Measurements from ENCODE around the gene MBL2.
A peak's percentile ranks its signal among the peaks of the same experiment; 100 is the strongest.

MBL2 gene

DNA sequence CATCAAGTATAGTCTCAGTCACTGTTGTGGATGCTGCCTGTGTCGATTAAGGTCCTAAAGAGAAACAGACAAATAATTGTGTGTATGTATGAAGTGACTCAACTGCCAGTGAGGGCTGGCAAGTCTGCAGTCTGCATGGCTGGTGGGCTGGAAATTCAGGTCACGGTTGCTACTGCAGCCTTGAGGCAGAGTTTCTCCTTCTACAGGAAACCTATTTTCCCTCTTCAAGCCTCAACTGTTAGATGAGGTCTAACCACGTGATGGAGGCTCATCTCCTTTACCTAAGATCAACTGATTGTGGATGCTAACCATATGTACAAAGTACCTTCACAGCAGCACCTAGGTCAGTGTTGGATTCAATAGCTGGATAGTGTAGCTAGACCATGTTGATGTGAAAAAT is 29.9 kb downstream of the MBL2 start:
- no peak overlapping the region for H3K27ac ChIP-seq
- in situ Hi-C loops (cut with HindIII; ENCODE audit: low pct_ligation_motif_present, low sequenced_read_pairs): no loop called here
- TF ChIP-seq, protein P1, sequence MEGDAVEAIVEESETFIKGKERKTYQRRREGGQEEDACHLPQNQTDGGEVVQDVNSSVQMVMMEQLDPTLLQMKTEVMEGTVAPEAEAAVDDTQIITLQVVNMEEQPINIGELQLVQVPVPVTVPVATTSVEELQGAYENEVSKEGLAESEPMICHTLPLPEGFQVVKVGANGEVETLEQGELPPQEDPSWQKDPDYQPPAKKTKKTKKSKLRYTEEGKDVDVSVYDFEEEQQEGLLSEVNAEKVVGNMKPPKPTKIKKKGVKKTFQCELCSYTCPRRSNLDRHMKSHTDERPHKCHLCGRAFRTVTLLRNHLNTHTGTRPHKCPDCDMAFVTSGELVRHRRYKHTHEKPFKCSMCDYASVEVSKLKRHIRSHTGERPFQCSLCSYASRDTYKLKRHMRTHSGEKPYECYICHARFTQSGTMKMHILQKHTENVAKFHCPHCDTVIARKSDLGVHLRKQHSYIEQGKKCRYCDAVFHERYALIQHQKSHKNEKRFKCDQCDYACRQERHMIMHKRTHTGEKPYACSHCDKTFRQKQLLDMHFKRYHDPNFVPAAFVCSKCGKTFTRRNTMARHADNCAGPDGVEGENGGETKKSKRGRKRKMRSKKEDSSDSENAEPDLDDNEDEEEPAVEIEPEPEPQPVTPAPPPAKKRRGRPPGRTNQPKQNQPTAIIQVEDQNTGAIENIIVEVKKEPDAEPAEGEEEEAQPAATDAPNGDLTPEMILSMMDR (IDR thresholded peaks at IDR 0.05; ENCODE audit: low read depth, low read length, missing control alignments): no peak
- H3K4me3 ChIP-seq (ENCODE audit: low read depth, low read length): no peak overlapping the region
- DNase-seq: no peak
- H3K27me3 ChIP-seq (replicated peaks): no peaks in the 10 kb centered on the region
- H3K36me3 ChIP-seq (replicated peaks): no peaks in the 10 kb centered on the region

DNA sequence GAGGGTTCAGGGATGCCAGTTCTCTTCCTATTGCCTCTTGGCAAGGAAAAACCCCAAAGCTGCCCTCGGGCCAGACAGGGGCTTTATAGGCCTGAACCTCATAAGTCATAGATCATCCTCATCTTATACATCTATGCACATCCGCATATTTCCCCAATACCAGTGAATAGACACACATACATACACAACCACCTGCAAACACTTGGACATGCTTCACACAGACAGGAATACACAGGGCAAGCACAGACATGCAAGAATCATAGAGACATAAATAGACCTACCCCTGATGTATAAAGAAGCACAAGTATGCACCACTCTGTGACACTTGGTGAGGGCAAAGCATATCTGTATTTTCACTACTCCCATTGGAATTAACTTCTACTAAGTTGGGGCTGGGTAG is 30.7 kb downstream of the MBL2 start:
- TF ChIP-seq, protein P1 (IDR thresholded peaks at IDR 0.05; ENCODE audit: low read depth, low read length, missing control alignments): no peak
- H3K27ac ChIP-seq: no peak overlapping the region
- H3K4me3 ChIP-seq (ENCODE audit: low read depth, low read length): no peak overlapping the region
- in situ Hi-C loops (cut with HindIII; ENCODE audit: low pct_ligation_motif_present, low sequenced_read_pairs): no loop called here
- H3K27me3 ChIP-seq (replicated peaks): no peaks in the 10 kb centered on the region
- no peaks in the 10 kb centered on the region for H3K36me3 ChIP-seq (replicated peaks)
- DNase-seq: no peak

DNA sequence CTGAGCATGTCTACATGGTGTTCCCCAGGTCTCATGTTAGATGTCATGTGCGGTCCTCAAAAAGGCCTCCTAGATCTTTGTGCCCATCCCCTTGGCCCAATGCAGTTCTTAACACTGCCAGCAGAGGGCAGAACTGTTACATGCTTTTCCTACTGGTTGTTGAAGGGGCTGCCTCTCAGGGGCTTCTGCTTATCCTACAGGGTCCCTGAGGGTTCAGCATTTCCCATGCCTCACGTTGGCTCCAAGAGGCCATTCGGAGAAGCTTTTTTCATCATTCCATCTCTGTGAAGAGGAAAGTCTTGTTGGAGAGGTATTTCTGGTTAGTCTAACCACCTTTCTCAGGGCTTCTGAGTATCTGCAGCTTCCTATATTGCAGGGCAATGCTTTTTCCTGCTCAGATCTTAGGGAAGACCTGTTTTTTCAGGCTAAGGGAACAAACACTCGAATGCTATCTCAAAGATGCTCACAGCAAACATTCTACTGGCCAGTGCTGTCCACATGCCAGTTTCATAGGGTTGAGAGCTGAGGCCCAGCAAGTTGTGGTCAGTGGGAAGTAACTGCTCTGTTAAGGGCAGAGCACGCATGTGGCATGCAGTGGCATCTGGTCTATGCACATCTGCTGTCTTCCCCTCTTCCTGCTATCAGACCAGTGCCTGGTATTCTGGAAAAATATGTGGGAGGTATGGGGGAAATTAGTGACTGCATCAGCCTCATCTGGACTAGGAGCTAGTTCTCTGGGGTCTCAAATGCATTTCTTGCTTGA is 31.5 kb downstream of the MBL2 start:
- Histone ChIP-seq H3K27me3 (replicated peaks) (no peaks in the 10 kb centered on the region), H3K36me3 (replicated peaks) (no peaks in the 10 kb centered on the region), H3K27ac (no peak overlapping the region), H3K4me3 (ENCODE audit: low read depth, low read length) (no peak overlapping the region)
- in situ Hi-C loops (cut with HindIII; ENCODE audit: low pct_ligation_motif_present, low sequenced_read_pairs): no loop called here
- TF ChIP-seq, protein P1 (IDR thresholded peaks at IDR 0.05; ENCODE audit: low read depth, low read length, missing control alignments): peak; percentile 95
- peak; percentile 58 for DNase-seq

DNA sequence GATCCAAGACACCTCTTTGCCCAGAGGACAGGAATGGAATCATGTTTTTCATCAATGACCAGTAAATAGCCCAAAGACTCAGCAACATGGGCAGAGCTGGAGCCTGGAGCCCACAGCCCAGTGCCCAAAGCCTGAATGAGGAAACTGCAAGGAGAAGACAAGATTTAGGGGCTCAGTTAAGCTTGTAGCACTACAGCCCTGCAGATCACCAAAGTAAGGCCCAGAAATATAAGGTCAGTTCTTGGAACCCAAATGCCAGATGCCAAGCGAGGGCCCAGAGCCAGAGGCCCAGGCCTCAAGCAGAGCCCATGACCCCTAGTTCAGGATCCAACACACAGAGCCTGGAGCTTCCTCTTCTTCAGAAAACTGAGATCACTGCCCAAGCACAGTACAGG is 32.4 kb downstream of the MBL2 start:
- no peak for DNase-seq
- no peaks in the 10 kb centered on the region for H3K27me3 ChIP-seq (replicated peaks)
- in situ Hi-C loops (cut with HindIII; ENCODE audit: low pct_ligation_motif_present, low sequenced_read_pairs): no loop called here
- no peak overlapping the region for H3K4me3 ChIP-seq (ENCODE audit: low read depth, low read length)
- TF ChIP-seq, protein P1 (IDR thresholded peaks at IDR 0.05; ENCODE audit: low read depth, low read length, missing control alignments): no peak
- no peaks in the 10 kb centered on the region for H3K36me3 ChIP-seq (replicated peaks)
- no peak overlapping the region for H3K27ac ChIP-seq

DNA sequence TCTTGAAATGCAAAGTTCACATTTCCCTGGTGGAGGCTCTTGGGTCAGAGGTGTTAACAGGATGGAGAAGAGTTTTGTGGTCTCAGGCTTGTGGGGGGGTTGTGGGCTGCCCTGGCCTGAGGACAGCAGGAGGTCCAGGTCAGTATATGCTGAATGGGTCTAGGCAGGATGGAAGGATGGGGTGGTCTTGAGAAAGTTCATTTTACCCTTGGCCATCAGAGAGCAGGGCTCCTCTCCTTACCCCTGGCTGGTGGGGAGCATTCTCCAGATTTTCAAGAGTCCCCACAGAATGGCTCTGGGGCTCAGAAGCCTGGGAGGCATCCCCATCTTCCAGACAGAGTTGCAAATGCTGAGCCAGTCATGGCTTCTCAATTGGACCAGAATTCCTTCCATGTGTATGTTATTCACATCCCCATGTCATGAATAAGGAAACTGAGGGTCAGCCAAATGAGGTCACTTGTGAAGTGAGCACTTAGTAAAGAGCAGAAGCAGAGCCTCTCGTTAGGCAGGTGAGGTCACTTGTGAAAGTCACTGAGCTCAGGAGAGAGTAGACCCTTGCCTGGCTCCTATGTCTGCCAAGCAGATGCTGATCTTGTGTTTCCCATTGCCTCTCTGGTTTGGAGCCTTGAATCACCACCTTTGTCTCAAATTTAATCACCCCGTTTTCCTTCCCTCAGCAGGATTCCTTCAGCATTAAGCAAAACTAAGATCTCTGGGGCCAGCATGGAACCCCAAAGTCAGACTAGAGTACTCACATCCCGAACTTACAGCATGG is 33.0 kb downstream of the MBL2 start:
- TF ChIP-seq, protein P1 (IDR thresholded peaks at IDR 0.05; ENCODE audit: low read depth, low read length, missing control alignments): no peak
- in situ Hi-C loops (cut with HindIII; ENCODE audit: low pct_ligation_motif_present, low sequenced_read_pairs): no loop called here
- no peak overlapping the region for H3K27ac ChIP-seq
- no peak for DNase-seq
- no peaks in the 10 kb centered on the region for H3K36me3 ChIP-seq (replicated peaks)
- H3K4me3 ChIP-seq (ENCODE audit: low read depth, low read length): no peak overlapping the region
- H3K27me3 ChIP-seq (replicated peaks): no peaks in the 10 kb centered on the region
